HG03558 (cell line): ENCODE data around the gene ABCB1.
A peak's percentile ranks its signal among the peaks of the same experiment; 100 is the strongest.
"Not testable (repeated sequence)": the region's sequence is repeated elsewhere in the genome, so short reads cannot be mapped to it uniquely, and the experiment has no call there.

Experiments used
- ATAC-seq: cut with Tn5 transposase; IDR thresholded peaks from one replicate; pipeline ENCODE4 v1.9.1; 2021; ENCODE audit warnings: moderate number of reproducible peaks; ENCODE audit not compliant: unreplicated experiment; ENCODE audit errors: extremely low read depth

The ABCB1 gene

GRCh38 chr7:87476179-87476557, 124.5 kb downstream of the ABCB1 start:
- no peak for ATAC-seq

GRCh38 chr7:87475359-87476178, 125.1 kb downstream of the ABCB1 start, which contains the start of gene ABCB4:
Gene ABCB4 (minus strand): TSS chr7:87475680. CDS start chr7:87475465, 215 bp downstream.
- ATAC-seq: no peak

GRCh38 chr7:87474533-87475358, 125.9 kb downstream of the ABCB1 start:
- peak; percentile 62 for ATAC-seq

- no peak for ATAC-seq
Observed at GRCh38 chr7:87473986-87474385, 126.7 kb downstream of the ABCB1 start.

GRCh38 chr7:87473192-87473591, 127.5 kb downstream of the ABCB1 start:
- ATAC-seq: no peak

- no peak for ATAC-seq
Observed at GRCh38 chr7:87471473-87471872, 129.2 kb downstream of the ABCB1 start.

GRCh38 chr7:87469204-87469603, 131.5 kb downstream of the ABCB1 start:
- not testable (repeated sequence) for ATAC-seq

GRCh38 chr7:87465534-87465880, 135.2 kb downstream of the ABCB1 start:
- not testable (repeated sequence) for ATAC-seq

- not testable (repeated sequence) for ATAC-seq
Observed at GRCh38 chr7:87464830-87465533, 135.7 kb downstream of the ABCB1 start.

GRCh38 chr7:87463982-87464381, 136.7 kb downstream of the ABCB1 start:
- ATAC-seq: no peak

GRCh38 chr7:87460444-87460843, 140.2 kb downstream of the ABCB1 start:
- not testable (repeated sequence) for ATAC-seq

GRCh38 chr7:87459941-87460340, 140.7 kb downstream of the ABCB1 start:
- no peak for ATAC-seq

- ATAC-seq: no peak
Observed at GRCh38 chr7:87458148-87458547, 142.5 kb downstream of the ABCB1 start.

- ATAC-seq: no peak
Observed at GRCh38 chr7:87456247-87456646, 144.4 kb downstream of the ABCB1 start.
